Fibroblast of skin of right biceps (primary cell): ENCODE results near the gene FAM222B.
"Not testable (repeated sequence)": the region's sequence is repeated elsewhere in the genome, so short reads cannot be mapped to it uniquely, and the experiment has no call there.

Source experiments
- DNase-seq: peaks from one replicate; pipeline ENCODE4 v3.0.0-alpha.2; 2013

FAM222B gene

GRCh38 chr17:28725660-28726225 is 116.8 kb downstream of the FAM222B start:
- peak; percentile 55 for DNase-seq

- peak; percentile 56 for DNase-seq
Observed at GRCh38 chr17:28725166-28725659, 117.4 kb downstream of the FAM222B start.

GRCh38 chr17:28724500-28725165 is 118.0 kb downstream of the FAM222B start:
- DNase-seq, result no peak

GRCh38 chr17:28723836-28724499 is 118.6 kb downstream of the FAM222B start:
- not testable (repeated sequence) for DNase-seq

GRCh38 chr17:28723159-28723835 is 119.3 kb downstream of the FAM222B start:
- DNase-seq, result no peak

- no peak for DNase-seq
Observed at GRCh38 chr17:28722417-28723158, 120.0 kb downstream of the FAM222B start.

- DNase-seq, result not testable (repeated sequence)
Observed at GRCh38 chr17:28720997-28721329, 121.6 kb downstream of the FAM222B start.

GRCh38 chr17:28720247-28720996 is 122.2 kb downstream of the FAM222B start:
- DNase-seq, result no peak

GRCh38 chr17:28719021-28719433 is 123.6 kb downstream of the FAM222B start:
- DNase-seq, result no peak

GRCh38 chr17:28718333-28719020 is 124.1 kb downstream of the FAM222B start:
- peak; percentile 69 for DNase-seq

- DNase-seq, result peak; percentile 94
Observed at GRCh38 chr17:28717578-28718332, 124.8 kb downstream of the FAM222B start, which contains the start of gene RAB34. TSS of gene RAB34 (minus strand) at chr17:28717868. CDS start at chr17:28717266, 602 bp downstream.

GRCh38 chr17:28716740-28717577 is 125.6 kb downstream of the FAM222B start:
- peak; percentile 55 for DNase-seq

- no peak for DNase-seq
Observed at GRCh38 chr17:28715217-28715616, 127.4 kb downstream of the FAM222B start.

- no peak for DNase-seq
Observed at GRCh38 chr17:28714281-28714680, 128.3 kb downstream of the FAM222B start.

- no peak for DNase-seq
Observed at GRCh38 chr17:28712705-28713415, 129.7 kb downstream of the FAM222B start.

GRCh38 chr17:28712032-28712704 is 130.4 kb downstream of the FAM222B start:
- peak; percentile 36 for DNase-seq

GRCh38 chr17:28711723-28712031 is 130.9 kb downstream of the FAM222B start, which contains the start of gene PROCA1:
TSS of gene PROCA1 (minus strand) at chr17:28711888. CDS start at chr17:28711660, 228 bp downstream.
- no peak for DNase-seq
